ENCODE data around the gene NKX6-2. TPM values are rescaled to one million over a fixed set of nuclear protein-coding genes. Genes with fewer than 3 reads are reported as not detected.
"Not testable (repeated sequence)": the region's sequence is repeated elsewhere in the genome, so short reads cannot be mapped to it uniquely, and the experiment has no call there.

NKX6-2 gene
- total RNA-seq, 1 donor from 2014 or later: not detected

DNA sequence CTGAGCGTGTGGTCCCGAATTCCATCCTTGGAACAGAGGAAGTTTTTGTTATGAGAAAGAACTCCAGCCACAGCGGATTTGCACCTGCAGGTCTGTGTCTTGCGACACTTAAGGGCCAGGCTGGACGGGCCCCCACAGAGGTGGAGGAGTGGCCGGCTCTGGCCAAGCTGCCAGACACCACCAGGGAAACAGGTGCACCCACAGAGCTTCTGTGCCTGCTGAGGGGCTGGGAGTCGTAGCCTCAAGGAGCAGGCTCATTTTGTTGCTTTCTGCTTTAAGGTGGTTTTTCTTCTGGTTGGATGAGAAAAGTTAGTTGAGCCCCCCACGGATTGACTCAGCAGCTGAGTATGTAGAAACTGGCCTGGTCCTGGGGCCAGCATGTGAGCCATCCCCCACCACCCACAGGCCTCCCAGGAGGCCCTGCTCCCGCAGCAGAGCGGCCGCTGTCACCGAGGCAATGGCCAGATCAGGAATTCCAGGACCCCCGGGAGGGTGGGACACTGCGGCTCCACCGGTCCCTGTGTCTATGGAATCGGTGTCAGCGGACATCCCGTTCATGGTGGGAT lies 41.9 kb downstream of the NKX6-2 start:
- no peak for DNase-seq (ENCODE audit: low spot score)
- H3K4me3 Mint-ChIP-seq (ENCODE audit: unreplicated experiment): no peak overlapping the region
- H3K9me3 Mint-ChIP-seq (ENCODE audit: low read depth): no peaks in the 10 kb centered on the region
- no peaks in the 10 kb centered on the region for H3K27me3 Mint-ChIP-seq (ENCODE audit: low read depth)
- no peak for TF ChIP-seq CTCF (IDR thresholded peaks at IDR 0.05)
- no peaks in the 10 kb centered on the region for H3K36me3 Mint-ChIP-seq (ENCODE audit: low read depth)
- H3K4me1 Mint-ChIP-seq (ENCODE audit: low read depth): peaks cover 13% of the 10 kb centered on the region
- peak overlapping the region; percentile 74 for H3K27ac Mint-ChIP-seq (ENCODE audit: unreplicated experiment)

DNA sequence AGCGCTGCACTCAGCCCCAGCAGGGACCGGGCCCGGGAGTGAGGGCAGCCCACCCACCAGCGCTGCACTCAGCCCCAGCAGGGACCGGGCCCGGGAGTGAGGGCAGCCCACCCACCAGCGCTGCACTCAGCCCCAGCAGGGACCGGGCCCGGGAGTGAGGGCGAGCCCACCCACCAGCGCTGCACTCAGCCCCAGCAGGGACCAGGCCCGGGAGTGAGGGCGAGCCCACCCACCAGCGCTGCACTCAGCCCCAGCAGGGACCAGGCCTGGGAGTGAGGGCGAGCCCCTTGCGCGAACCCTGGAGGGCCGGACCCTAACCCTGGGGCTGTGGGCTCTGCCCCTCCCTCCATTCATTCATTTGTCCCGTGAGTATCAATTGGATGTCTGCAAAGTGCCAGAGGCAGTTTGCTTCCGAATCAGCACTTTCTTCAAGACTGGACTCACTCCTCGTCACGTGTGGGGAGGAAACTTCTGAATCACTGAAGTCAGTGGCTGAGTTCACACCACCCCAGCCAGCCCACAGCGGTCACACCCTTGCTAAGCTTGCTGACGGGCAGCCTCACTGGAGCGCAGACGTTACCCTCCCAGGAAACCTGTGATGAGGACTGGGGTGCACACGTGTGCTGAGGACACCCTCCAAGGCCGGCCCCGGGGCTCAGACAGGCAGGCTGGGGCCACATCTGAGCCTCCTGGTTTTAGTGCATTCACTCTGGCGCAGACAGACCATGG lies 42.6 kb downstream of the NKX6-2 start:
- peaks cover 13% of the 10 kb centered on the region for H3K4me1 Mint-ChIP-seq (ENCODE audit: low read depth)
- H3K4me3 Mint-ChIP-seq (ENCODE audit: unreplicated experiment); H3K9me3 Mint-ChIP-seq (ENCODE audit: low read depth); DNase-seq (ENCODE audit: low spot score); H3K27me3 Mint-ChIP-seq (ENCODE audit: low read depth); H3K36me3 Mint-ChIP-seq (ENCODE audit: low read depth): not testable (repeated sequence)
- peak overlapping the region; percentile 74 for H3K27ac Mint-ChIP-seq (ENCODE audit: unreplicated experiment)

DNA sequence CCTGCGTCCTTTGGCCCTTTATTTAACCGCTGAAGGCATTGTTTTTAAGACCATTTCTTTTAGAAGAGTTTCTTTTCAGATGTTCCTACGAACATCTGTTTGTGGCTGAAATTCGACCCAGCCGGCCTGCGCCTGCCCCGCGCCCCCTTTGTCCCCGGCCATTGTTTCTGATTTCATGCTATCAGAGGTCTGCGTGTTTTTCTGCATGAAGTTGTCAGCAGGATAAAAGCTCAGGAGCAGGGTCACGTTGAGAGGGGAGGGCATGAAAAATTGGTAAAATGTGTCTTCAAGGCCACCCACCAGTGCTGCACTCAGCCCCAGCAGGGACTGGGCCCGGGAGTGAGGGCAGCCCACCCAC lies 43.1 kb downstream of the NKX6-2 start:
- no peak overlapping the region for H3K27ac Mint-ChIP-seq (ENCODE audit: unreplicated experiment)
- no peak for DNase-seq (ENCODE audit: low spot score)
- H3K36me3 Mint-ChIP-seq (ENCODE audit: low read depth): no peaks in the 10 kb centered on the region
- no peak for TF ChIP-seq CTCF (IDR thresholded peaks at IDR 0.05)
- no peaks in the 10 kb centered on the region for H3K9me3 Mint-ChIP-seq (ENCODE audit: low read depth)
- no peaks in the 10 kb centered on the region for H3K27me3 Mint-ChIP-seq (ENCODE audit: low read depth)
- H3K4me3 Mint-ChIP-seq (ENCODE audit: unreplicated experiment): no peak overlapping the region
- peaks cover 13% of the 10 kb centered on the region for H3K4me1 Mint-ChIP-seq (ENCODE audit: low read depth)

- peaks cover 13% of the 10 kb centered on the region for H3K4me1 Mint-ChIP-seq (ENCODE audit: low read depth)
- no peak overlapping the region for H3K4me3 Mint-ChIP-seq (ENCODE audit: unreplicated experiment)
- no peaks in the 10 kb centered on the region for H3K27me3 Mint-ChIP-seq (ENCODE audit: low read depth)
- no peak for TF ChIP-seq CTCF (IDR thresholded peaks at IDR 0.05)
- H3K9me3 Mint-ChIP-seq (ENCODE audit: low read depth): no peaks in the 10 kb centered on the region
- no peak overlapping the region for H3K27ac Mint-ChIP-seq (ENCODE audit: unreplicated experiment)
- DNase-seq (ENCODE audit: low spot score): no peak
- no peaks in the 10 kb centered on the region for H3K36me3 Mint-ChIP-seq (ENCODE audit: low read depth)
Measured at GRCh38 chr10:132742167-132742836, 43.6 kb downstream of the NKX6-2 start.

GRCh38 chr10:132740588-132740987 lies 45.4 kb downstream of the NKX6-2 start:
- no peaks in the 10 kb centered on the region for H3K9me3 Mint-ChIP-seq (ENCODE audit: low read depth)
- TF ChIP-seq CTCF (IDR thresholded peaks at IDR 0.05): no peak
- H3K4me3 Mint-ChIP-seq (ENCODE audit: unreplicated experiment): no peak overlapping the region
- H3K36me3 Mint-ChIP-seq (ENCODE audit: low read depth): no peaks in the 10 kb centered on the region
- DNase-seq (ENCODE audit: low spot score): no peak
- peaks cover 13% of the 10 kb centered on the region for H3K4me1 Mint-ChIP-seq (ENCODE audit: low read depth)
- H3K27ac Mint-ChIP-seq (ENCODE audit: unreplicated experiment): peak overlapping the region; percentile 54
- no peaks in the 10 kb centered on the region for H3K27me3 Mint-ChIP-seq (ENCODE audit: low read depth)

Data from chondrocyte (in vitro differentiated cells).